NCI-H2029 treated with DMSO at 0.1 percent for 48 hours (cell line): Measurements from ENCODE around the gene SELE.

Source experiments
- DNase-seq: peaks from one replicate; lab custom pipeline; 2025; lab: John Stamatoyannopoulos, UW

SELE gene

DNA sequence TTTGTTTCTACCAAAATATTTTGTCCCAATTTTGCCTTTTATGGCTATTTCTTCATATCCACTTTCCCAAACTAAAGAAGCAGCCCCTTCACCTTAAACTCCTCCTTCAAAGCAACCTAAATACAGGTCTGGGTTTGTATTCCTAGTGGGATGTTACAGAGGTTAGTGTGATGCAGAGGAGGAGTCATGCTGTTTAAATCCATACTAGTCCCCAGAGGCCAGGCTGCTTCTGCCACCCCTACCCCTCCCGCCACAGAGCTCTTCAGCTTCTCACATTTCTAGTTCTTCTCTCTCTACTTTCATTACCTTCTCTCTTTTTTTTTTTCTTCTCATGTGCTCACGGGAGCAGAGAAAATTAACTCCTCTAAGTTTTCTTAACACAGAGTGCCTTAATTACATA is 51.8 kb downstream of the SELE start:
- no peak for DNase-seq

DNA sequence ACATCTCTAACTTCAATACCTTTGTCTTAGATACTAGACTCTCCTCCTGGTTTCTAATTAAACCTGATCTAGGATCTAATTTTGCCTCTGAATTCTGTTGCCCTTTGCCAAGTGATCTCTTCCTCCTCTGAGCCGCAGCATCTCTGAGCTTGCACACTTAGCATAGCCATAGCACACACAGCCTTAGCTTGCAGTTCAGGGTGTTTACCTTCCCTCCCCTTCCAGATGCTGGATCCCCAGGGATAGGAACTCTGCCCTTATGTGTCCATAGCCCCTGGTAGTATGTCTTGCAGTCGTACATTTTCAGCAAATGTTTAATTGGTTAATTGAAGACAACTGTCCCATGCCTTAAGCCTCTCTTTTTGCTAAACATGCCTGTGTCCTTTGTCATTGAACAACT is 52.7 kb downstream of the SELE start:
- no peak for DNase-seq

DNA sequence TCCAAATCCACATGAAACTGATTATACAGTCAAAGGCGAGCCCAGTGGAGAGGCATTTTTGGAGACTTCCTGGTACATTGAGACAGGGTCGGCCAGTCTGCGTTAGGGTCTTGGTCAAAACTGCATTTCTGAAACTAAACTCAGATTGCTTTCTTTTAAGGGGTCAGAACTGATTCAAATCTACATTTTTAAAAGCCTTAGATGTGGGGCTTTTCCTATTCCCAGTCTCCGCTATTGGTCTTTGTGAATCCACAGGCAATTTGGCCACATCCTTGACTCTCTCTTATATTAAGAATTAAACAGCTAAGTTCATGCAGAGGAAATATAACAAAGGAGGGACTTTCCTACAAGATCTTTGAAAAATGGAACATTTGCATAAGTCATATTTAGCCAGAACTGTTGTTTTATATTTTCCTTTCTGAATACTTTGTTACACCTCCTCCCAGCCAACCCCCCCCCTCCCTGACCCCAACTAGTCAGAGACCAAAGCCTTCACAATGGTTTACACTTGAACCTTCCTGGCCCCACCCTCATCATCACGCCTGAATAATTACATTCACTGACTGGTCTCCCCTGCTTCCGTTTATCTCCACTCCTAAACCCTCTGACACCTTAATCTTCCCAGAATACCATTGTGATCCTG is 53.4 kb downstream of the SELE start:
- DNase-seq, result no peak

DNA sequence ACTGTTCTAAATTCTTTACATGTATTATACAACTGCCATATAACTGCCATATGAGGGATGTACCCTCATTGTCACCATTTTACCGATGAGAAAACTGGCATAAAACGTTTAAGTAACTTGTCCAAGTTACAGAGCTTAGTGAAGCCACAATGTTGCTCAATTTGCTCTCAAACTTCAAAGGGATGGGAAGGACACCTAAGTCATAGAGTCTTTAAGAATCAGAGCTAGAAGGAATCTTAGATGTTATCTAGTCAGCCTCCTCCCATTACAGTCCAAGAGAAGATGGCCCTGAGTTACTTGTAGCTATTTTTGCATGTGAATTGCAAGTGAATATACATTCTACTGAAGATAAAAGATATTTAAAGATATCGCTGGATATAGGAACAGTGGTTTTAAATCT is 54.2 kb downstream of the SELE start:
- no peak for DNase-seq

DNA sequence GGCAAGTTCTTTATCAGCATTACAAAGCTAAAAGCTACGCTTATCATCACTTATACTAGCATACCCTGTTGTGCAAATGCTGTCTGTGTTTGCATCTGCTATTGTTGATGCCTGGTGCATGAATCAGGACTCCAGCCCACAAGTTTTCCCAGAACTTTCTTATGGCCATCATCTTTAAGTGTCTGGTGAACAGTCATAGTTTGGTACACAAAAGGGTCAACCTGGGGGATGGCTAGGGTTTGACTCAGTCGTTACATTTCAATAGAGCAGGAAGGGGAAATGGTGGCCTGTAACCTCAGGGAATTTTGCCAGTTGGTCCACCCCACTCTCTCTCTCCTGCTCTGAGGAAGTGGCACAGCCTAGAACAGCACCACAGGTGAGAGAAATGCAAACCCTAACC is 57.9 kb downstream of the SELE start:
- DNase-seq, result no peak
